Cardiac septum (tissue), 1 donor: ENCODE data around the gene TMPRSS4. TPM values are rescaled to one million over a fixed set of nuclear protein-coding genes. Genes with fewer than 3 reads are reported as not detected.

Source experiments
- DNase-seq: peaks from one replicate; pipeline ENCODE4 v3.0.0-alpha.2; 2020; ENCODE audit warnings: low spot score
- intact Hi-C: fragments of 100-400 bp; cut with DNase I; formaldehyde crosslinking; loops from one replicate; pipeline ENCODE4 v1.14.0; 2022
- total RNA-seq: library from RNA; stranded (reverse); fragmentation: NEBNext Ultra II Directional; extraction: Animal tissue kit (Norgen Biotek cat#: 25700); gene quantifications from one replicate; pipeline ENCODE4 v1.2.1, GENCODE V29; 2021
- donor health status: DM: no; HTN: no; CAD: no.

The TMPRSS4 gene
- total RNA-seq, 1 donor from 2014 or later = 0.32 TPM

DNA sequence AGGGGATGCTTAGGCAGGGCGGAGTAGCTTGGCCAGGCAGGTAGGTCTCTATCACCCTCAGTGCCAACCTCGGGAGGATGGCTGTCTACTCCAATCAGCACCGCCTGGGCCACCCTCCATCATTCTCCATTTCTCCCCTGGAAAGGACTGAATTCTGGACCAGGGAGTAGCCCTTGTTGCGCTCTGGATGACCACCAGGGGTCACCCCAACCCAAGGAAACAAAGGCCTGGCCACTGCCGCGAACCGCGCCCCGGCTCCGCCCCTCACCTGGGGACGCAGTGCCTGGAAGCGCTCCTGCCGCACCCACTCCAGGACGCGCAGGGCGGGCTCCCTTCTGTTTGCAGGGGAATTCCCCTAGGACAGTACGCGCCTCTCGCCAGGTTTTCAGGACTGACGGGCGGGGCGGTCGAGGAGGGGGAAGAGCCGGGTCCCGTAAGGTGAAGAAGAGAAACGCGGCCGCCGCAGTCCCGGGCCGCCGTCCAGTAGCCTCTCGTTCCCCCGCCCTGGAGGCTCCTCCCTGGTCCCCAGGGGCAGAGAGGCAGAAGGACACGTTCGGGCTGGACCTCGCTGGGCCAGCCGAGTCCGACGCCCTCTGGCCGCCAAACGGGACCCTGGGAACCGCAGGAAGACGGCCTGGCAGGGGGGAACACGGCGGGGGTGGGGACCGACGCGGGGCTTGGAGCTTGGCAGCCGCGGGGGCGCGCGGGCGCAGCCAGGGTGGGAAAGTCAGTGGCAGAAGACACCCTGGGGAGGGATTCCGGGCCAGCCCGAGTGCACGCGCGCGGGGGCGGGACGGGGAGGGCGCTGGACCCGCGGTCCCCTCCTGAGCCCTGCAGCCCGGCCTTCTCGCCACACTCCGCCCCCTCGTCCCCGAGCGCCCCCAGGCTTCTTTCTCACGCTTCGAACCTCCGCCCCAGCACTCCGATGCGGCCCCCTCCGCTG lies 68.7 kb downstream of the TMPRSS4 start:
- peak; percentile 96 for DNase-seq
- intact Hi-C loops = loop anchor here (1.0 to 5.0 kb wide), 3 partner anchors 26 to 217 kb away; no protein-coding TSS in a partner anchor

DNA sequence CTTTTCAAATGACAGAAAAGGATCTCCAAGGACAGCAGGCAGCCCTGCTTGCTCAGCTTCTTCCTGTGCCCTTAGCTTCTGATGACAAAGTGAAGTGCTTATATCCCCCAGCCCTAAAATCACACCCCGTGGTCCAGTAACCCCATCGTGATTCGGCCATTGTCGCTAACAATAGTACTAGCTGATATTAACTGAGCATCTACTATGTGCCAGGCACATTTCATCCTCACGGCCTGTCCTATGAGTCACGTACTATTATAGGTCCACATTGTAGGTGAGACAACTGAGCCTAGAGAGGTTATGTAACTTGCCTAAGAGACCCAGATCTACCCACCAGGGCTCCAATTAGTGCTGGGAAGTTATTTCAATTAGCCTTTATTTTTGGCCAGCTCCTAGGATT lies 69.7 kb downstream of the TMPRSS4 start:
- intact Hi-C loops = loop anchor here (5.0 kb wide), 1 partner anchor 216 kb away; no protein-coding TSS in a partner anchor
- no peak for DNase-seq

DNA sequence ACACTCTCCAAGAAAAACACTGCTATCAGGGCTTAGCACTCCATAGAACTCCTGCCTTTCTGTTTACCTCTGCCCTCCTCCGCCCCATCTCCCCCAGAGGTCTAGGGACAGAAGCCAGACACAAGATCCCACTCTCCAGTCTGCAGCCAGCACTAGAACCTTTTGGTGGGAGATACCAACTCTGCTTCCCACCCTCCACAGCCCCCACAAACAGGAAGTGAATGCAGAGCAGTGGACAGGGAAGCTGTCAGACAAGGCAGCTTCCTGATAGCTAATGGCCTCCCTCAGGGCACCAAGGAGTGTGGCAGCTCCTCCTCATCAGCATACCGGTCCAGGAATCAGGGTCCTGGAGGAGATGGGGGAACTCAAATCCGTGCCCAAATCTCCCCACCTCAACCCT lies 70.6 kb downstream of the TMPRSS4 start:
- intact Hi-C loops = loop anchor here (5.0 kb wide), 1 partner anchor 215 kb away; no protein-coding TSS in a partner anchor
- no peak for DNase-seq

DNA sequence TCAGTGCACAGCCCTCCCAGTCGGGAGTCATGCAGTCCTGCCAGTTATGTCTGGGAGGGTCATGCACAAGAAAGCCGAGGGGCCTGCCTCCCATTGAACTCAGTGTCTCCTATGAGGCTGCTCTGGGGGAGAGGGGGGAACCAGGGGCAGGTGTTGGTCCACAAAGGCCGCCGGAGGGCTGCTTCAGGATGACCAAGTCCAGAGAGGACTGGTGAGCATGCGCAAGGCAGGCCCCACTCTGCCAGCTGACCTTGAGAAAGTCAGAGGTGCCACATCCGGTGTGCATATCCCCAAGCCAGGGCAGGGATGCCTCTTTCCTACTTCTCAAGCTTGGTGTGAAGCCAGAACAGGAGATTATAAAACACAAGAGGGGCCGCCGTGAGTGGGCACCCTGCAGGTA lies 71.4 kb downstream of the TMPRSS4 start:
- intact Hi-C loops = loop anchor here (5.0 kb wide), 1 partner anchor 214 kb away; no protein-coding TSS in a partner anchor
- no peak for DNase-seq

- DNase-seq = no peak
- intact Hi-C loops = loop anchor here (5.0 kb wide), 1 partner anchor 213 kb away; no protein-coding TSS in a partner anchor
Measured at GRCh38 chr11:118148856-118149255, 72.0 kb downstream of the TMPRSS4 start.

DNA sequence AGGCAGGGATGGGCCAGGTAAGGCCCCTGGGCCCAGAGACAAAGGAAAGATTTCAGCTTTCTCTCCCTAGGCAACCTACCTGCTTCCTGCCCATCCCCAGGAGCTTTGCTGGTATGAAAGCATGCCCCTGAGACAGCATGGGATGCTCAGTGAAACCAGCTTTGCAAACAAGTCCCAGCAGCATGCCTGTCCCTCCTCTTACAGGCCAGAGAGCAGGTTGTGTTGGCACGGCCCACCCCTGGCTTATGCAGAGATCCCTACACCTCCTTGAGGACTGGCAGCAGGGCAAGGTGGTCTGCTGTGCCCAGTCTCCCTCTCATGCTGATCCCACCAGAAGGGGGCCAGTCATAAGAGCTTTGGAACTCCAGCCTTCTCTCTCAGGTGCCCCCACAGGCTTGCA lies 72.6 kb downstream of the TMPRSS4 start:
- no peak for DNase-seq
- intact Hi-C loops = loop anchor here (5.0 kb wide), 1 partner anchor 213 kb away; no protein-coding TSS in a partner anchor

DNA sequence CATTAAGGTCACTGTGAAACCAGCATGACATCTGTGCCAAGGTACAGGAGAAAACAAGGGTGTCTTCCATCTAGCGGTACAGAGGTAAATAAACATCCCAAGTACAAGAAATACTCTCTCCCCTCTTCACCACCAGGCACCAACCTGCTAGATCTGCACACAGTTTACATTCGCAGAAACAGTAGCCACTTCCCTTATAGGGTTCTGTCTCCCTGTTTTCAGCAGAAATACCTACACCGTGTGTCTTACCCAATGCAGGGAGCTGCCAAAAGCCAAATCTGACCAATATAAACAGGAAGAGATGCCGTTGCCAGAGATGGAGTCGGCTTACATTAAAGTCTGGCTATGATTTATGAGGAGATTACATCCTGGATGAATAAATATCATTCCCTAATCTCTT lies 74.6 kb downstream of the TMPRSS4 start:
- DNase-seq = no peak
- intact Hi-C loops = no loop called here

GRCh38 chr11:118152020-118152551 lies 75.2 kb downstream of the TMPRSS4 start:
- intact Hi-C loops = no loop called here
- no peak for DNase-seq

GRCh38 chr11:118152552-118153471 lies 75.9 kb downstream of the TMPRSS4 start, which contains the start of gene SCN4B:
SCN4B (minus strand) TSS chr11:118152823; CDS start chr11:118152673, 150 bp downstream.
- DNase-seq = peak; percentile 81
- intact Hi-C loops = no loop called here

- intact Hi-C loops = no loop called here
- no peak for DNase-seq
Measured at GRCh38 chr11:118153516-118153915, 76.6 kb downstream of the TMPRSS4 start.

DNA sequence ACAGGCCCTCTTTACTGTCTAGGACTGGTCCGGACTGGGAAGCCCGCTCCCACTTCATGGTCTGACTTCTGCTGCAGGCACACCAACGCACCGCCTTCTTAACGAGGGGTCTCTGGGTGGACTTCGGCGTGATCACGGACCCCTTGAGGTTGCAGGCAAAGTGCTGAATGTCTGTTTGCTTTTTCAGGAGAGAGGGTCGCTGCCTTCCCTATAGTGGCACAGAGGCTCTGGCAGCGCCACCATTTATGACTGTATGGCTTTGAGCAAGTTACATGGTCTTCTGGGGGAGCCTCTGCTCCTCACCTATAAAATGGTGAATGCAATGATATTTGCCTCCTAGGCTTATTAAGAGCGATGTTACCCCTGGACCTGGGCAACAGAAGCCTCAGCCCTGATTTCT lies 77.1 kb downstream of the TMPRSS4 start:
- intact Hi-C loops = no loop called here
- no peak for DNase-seq

- no peak for DNase-seq
- intact Hi-C loops = no loop called here
Measured at GRCh38 chr11:118154641-118155040, 77.8 kb downstream of the TMPRSS4 start.

DNA sequence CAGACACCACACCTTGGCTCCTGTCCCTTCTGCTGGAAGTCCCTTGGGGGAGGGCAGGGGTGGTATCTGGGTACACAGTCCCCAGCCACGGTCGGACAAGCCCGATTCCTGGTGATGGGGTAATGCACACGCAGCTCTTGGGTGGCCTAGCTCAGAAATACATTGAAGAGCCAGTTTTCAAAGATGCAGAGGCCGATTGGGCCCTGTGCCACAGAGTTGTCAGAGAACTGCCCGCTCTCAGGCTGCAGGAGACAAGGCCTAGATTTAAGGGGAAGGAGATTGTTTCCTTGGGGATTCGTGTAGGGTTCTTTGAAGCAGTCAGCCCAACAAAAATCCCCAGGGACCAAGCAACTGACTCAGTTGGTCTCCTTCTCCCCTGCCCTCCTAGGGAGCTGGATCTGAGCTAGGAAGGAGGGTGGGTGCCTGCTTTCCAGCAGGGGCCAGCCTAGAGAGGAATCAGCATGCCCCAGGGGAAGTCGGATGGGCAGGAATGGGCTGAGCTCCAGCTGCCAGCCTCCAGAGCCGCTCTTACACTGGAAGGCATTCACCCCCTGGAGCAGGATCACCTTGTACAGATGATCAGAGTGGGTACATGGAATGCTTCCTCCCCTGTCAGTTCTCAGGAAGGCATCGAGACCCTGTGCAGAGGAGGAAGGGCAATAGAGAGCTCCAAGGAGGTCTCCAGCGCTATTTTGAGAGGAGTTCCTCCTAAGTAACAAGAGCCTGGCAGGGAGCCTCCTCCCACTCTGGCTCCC lies 79.1 kb downstream of the TMPRSS4 start:
- DNase-seq = no peak
- intact Hi-C loops = no loop called here

DNA sequence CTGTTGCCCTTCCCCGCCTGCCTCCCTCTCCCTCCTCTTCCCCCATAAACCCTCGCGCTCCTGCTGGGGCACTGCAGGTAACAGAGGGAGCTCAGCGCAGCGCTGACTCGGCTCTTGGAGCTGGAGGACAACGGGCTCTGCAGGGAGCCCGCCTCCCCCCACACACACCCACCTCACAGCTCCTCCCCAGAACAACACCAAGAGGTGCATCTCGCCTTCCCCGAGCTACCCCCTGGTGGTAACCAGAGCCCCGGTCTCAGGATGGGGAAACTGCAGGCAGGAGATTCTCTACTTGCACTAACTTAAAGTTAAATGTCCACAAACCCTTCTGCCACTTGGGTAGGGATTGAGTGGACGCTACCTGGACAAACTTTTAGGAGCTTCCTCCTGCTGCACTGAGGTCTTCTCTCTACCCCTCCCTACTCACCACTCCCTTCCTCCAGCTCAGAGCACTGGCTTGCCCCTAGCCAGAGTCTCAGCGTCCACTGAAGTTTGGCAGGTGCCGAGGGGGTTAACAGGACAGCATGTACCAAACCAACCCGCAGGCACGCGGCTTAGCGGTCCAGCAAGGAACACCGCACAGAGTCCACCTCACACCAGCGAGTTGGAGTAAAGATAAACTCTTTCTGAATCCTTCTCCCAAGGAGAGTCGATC lies 79.8 kb downstream of the TMPRSS4 start:
- intact Hi-C loops = no loop called here

DNA sequence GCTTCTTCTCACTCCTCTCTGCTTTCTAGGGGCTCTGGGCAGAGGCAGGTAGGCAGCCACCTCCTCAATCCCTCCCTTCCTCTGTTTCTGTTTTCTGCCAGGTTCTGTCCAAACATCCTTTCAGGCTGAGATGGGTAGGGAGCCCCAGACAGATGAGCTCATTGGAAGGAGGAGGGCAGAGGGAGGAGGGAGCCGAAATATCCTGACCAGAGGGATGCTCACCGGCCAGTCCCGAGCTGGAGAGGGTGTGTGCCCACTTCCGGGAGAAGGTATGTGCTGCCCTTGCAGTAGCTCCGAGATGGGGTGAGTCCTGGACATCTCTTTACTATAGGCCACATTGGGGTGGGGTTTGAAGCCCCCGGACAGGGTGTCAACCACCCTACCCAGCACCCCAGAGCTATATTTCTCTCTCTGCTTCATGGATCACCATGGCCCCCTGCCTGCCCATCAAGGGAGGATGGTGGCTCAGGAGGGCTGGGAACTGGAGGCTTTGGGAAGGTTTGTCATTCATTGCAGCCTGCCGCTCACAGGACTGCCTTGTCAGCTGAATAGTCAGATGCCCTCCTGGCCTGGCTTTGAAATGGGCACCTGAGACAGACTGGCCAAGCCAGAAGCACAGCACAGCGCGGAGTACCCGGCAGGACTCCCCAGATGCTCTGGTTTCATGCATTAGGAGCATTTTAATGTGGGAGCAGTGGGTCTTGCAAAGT lies 80.5 kb downstream of the TMPRSS4 start:
- no peak for DNase-seq
- intact Hi-C loops = no loop called here

More for the DNA sequence above, 79.8 kb downstream of the TMPRSS4 start:
- no peak for DNase-seq

DNA sequence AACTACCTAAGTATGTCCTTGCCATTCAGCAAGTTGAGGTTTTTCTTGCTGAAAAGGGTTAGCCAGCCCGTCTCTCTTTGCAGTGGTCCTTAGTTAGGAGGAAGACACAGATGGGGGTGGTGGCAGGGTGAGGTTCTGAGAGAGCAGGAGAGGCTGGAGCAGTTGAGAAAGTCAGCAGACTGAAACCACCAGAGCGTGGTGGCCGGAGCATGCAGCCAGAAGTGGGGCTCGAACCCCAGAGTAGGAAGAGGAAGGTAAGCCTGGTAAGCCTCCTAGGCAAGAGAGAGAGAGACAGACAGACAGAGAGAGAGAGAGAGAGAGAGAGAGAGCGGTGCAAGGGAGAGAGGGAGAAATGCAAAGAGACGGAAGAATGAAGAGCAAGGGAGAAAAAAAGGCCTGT lies 84.9 kb downstream of the TMPRSS4 start:
- no peak for DNase-seq
- intact Hi-C loops = no loop called here

GRCh38 chr11:118162846-118163245 lies 86.0 kb downstream of the TMPRSS4 start:
- intact Hi-C loops = no loop called here
- DNase-seq = no peak

DNA sequence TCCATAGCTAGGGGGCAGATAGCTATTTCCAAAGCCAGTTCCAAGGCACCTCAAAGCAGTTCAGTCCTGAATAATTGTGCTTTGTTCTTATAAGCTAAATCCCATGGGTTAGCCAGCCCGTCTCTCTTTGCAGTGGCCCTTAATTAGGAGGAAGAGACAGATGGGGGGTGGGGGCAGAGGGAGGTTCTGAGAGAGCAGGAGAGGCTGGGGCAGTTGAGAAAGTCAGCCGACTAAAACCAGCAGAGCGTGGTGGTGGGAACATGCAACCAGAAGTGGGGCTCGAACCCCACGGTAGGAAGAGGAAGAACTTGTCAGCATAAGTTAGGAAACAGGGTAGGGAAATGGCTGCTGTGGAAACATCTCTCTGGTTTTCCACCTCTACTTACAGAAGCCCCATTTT lies 86.6 kb downstream of the TMPRSS4 start:
- no peak for DNase-seq

More for the DNA sequence above, 86.6 kb downstream of the TMPRSS4 start:
- intact Hi-C loops = no loop called here
